Mesendoderm (in vitro differentiated cells): ENCODE measurements around the gene CAMK4.

Experiments
- DNase-seq: peaks from one replicate; pipeline ENCODE4 v3.0.0; 2013
- H2AK5ac ChIP-seq: 2 replicates; pipeline ENCODE4 v1.6.1; 2013; ENCODE audit warnings: low read length, inconsistent platforms
- H2BK120ac ChIP-seq: 2 replicates; pipeline ENCODE4 v1.6.1; 2013; ENCODE audit warnings: low read depth, mild to moderate bottlenecking, low read length, moderate library complexity, mixed read lengths
- H2BK15ac ChIP-seq: replicated peaks from 2 replicates; pipeline ENCODE4 v1.6.1; 2013; ENCODE audit warnings: low read depth, mild to moderate bottlenecking, moderate library complexity
- H2BK5ac ChIP-seq: 2 replicates; pipeline ENCODE4 v1.6.1; 2013; ENCODE audit warnings: low read length, inconsistent platforms
- H3K18ac ChIP-seq: 2 replicates; pipeline ENCODE4 v1.6.1; 2013; ENCODE audit warnings: mild to moderate bottlenecking, low read length, mixed read lengths
- H3K23ac ChIP-seq: one replicate; pipeline ENCODE4 v1.6.1; 2013; ENCODE audit warnings: low read length
- H3K27ac ChIP-seq: 2 replicates; pipeline ENCODE4 v1.5.1; 2013; ENCODE audit warnings: low read depth, mild to moderate bottlenecking, inconsistent platforms, low read length, moderate library complexity
- H3K27me3 ChIP-seq: 2 replicates; pipeline ENCODE4 v1.6.1; 2013; ENCODE audit warnings: low read length, control low read depth, mild to moderate bottlenecking, inconsistent platforms; ENCODE audit not compliant: insufficient read depth, poor library complexity
- H3K36me3 ChIP-seq: 2 replicates; pipeline ENCODE4 v1.6.1; 2013; ENCODE audit warnings: low read length, inconsistent platforms; ENCODE audit not compliant: control insufficient read depth, insufficient read depth
- H3K4ac ChIP-seq: one replicate; pipeline ENCODE4 v1.6.1; 2013; ENCODE audit warnings: low read depth, mild to moderate bottlenecking, low read length, moderate library complexity
- H3K4me1 ChIP-seq: 2 replicates; pipeline ENCODE4 v1.6.1; 2013; ENCODE audit warnings: low read depth, low read length, inconsistent platforms; ENCODE audit not compliant: control insufficient read depth
- H3K4me2 ChIP-seq: 2 replicates; pipeline ENCODE4 v1.6.1; 2013; ENCODE audit warnings: low read length
- H3K4me3 ChIP-seq: 2 replicates; pipeline ENCODE4 v1.5.1; 2013; ENCODE audit warnings: mild to moderate bottlenecking, low read length
- H3K56ac ChIP-seq: one replicate; pipeline ENCODE4 v1.6.1; 2013; ENCODE audit warnings: low read length
- H3K79me1 ChIP-seq: 2 replicates; pipeline ENCODE4 v1.6.1; 2013; ENCODE audit warnings: low read length, inconsistent platforms
- H3K79me2 ChIP-seq: 2 replicates; pipeline ENCODE4 v1.6.1; 2013; ENCODE audit warnings: mild to moderate bottlenecking, low read length; ENCODE audit not compliant: control insufficient read depth, insufficient read depth
- H3K9ac ChIP-seq: 2 replicates; pipeline ENCODE4 v1.6.1; 2013; ENCODE audit warnings: low read length, inconsistent platforms
- H4K5ac ChIP-seq: one replicate; pipeline ENCODE4 v1.6.1; 2013; ENCODE audit warnings: low read length
- H4K8ac ChIP-seq: one replicate; pipeline ENCODE4 v1.6.1; 2013; ENCODE audit warnings: low read depth, mild to moderate bottlenecking, control low read depth, low read length, moderate library complexity
- WGBS: extraction: QIAGEN DNeasy Blood & Tissue Kit; methylation state at CpG from one replicate; pipeline ENCODE4 v1.1.7; 2013; ENCODE audit warnings: low lambda C conversion rate, missing lambda C conversion rate; ENCODE audit not compliant: insufficient coverage; ENCODE audit errors: extremely low coverage; 5-methylcytosine and 5-hydroxymethylcytosine counted together

CAMK4 gene

DNA sequence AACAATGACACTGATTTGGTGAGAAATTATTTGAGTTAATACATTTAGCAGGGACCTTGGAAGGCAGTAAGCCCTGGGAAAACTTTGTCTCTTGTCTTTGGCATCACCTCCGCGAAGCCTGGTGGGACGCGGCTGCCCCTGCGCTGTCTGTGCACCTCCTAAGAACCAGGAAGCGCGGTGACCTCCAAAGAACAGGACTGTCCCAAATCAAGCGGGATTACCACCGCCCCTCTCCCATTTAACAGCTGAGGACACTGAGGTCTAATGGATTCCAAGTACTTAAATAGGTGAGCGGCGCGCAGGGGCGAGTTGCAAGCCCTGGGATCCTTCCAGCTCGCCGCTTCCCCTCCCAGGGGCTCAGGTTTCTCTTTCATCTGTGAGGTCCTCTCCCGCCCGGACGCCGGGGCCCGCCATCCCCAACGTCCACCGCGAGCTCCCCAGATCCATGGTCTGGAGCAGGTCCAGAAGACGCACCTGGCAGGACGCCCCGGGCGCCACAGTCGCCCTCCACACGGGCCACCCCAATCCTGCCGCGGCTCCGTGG is 287.7 kb downstream of the CAMK4 start:
- Histone ChIP-seq H3K9ac (peak overlapping the region; percentile 81), H3K79me1 (no peaks in the 10 kb centered on the region), H3K27me3 (no peaks in the 10 kb centered on the region), H3K18ac (peak overlapping the region; percentile 89), H2BK5ac (peak overlapping the region; percentile 94), H3K4me2 (peak overlapping the region; percentile 56), H2BK120ac (no peak overlapping the region), H3K4me3 (peak overlapping the region; percentile 86), H3K36me3 (no peaks in the 10 kb centered on the region), H3K4me1 (peaks cover 4% of the 10 kb centered on the region), H3K27ac (peak overlapping the region; percentile 88), H4K5ac (no peak overlapping the region), H2BK15ac (no peak overlapping the region), H2AK5ac (no peak overlapping the region), H3K23ac (peak overlapping the region; percentile 11), H4K8ac (no peak overlapping the region), H3K4ac (peak overlapping the region; percentile 73), H3K56ac (peak overlapping the region; percentile 99), H3K79me2 (peaks cover 40% of the 10 kb centered on the region)
- peak; percentile 69 for DNase-seq
- WGBS: no CpG with 5 or more reads among the region's 32 CpGs

- WGBS: no CpG with 5 or more reads among the region's 41 CpGs
- H2BK15ac ChIP-seq: no peak within 1 kb of the TSS
These were observed 288.4 kb downstream of the CAMK4 start, which contains the start of gene STARD4 for GRCh38 chr5:111512375-111513130. Gene STARD4, minus strand, starts transcription at chr5:111512535. Its CDS starts 5,102 bp downstream, at chr5:111507433.

GRCh38 chr5:111513131-111513520 is 288.9 kb downstream of the CAMK4 start:
- no peak for DNase-seq
- H3K79me2 ChIP-seq: peaks cover 32% of the 10 kb centered on the region
- peaks cover 4% of the 10 kb centered on the region for H3K4me1 ChIP-seq
- peak overlapping the region; percentile 71 for H3K4ac ChIP-seq
- peak overlapping the region; percentile 71 for H3K4me2 ChIP-seq
- peak overlapping the region; percentile 72 for H3K23ac ChIP-seq
- H3K36me3 ChIP-seq: no peaks in the 10 kb centered on the region
- no peak overlapping the region for H4K5ac ChIP-seq
- peak overlapping the region; percentile 15 for H2BK5ac ChIP-seq
- no peaks in the 10 kb centered on the region for H3K79me1 ChIP-seq
- no peaks in the 10 kb centered on the region for H3K27me3 ChIP-seq
- H2BK15ac ChIP-seq: no peak overlapping the region
- peak overlapping the region; percentile 81 for H3K56ac ChIP-seq
- H4K8ac ChIP-seq: no peak overlapping the region
- no peak overlapping the region for H2AK5ac ChIP-seq
- no peak overlapping the region for H3K4me3 ChIP-seq
- 100% methylated on average over 1 of the region's 6 CpGs for WGBS
- peak overlapping the region; percentile 80 for H3K27ac ChIP-seq
- H2BK120ac ChIP-seq: no peak overlapping the region
- H3K18ac ChIP-seq: peak overlapping the region; percentile 94
- H3K9ac ChIP-seq: peak overlapping the region; percentile 65

More at GRCh38 chr5:111512375-111513130, 288.4 kb downstream of the CAMK4 start, which contains the start of gene STARD4:
- H2AK5ac ChIP-seq: no peak within 1 kb of the TSS
- peak within 1 kb of the TSS; percentile 73 for H3K4ac ChIP-seq
- H3K4me1 ChIP-seq: peaks cover 4% of the 10 kb centered on the region
- H3K23ac ChIP-seq: peak within 1 kb of the TSS; percentile 72
- peak; percentile 98 for DNase-seq
- H3K4me2 ChIP-seq: peak within 1 kb of the TSS; percentile 71
- H3K27me3 ChIP-seq: no peaks in the 10 kb centered on the region
- H3K56ac ChIP-seq: peak within 1 kb of the TSS; percentile 99
- H2BK120ac ChIP-seq: no peak within 1 kb of the TSS
- H3K27ac ChIP-seq: peak within 1 kb of the TSS; percentile 88
- no peaks in the 10 kb centered on the region for H3K79me1 ChIP-seq
- peaks cover 36% of the 10 kb centered on the region for H3K79me2 ChIP-seq
- peak within 1 kb of the TSS; percentile 94 for H3K18ac ChIP-seq
- H2BK5ac ChIP-seq: peak within 1 kb of the TSS; percentile 94
- H3K4me3 ChIP-seq: peak within 1 kb of the TSS; percentile 86
- H3K9ac ChIP-seq: peak within 1 kb of the TSS; percentile 81
- no peak within 1 kb of the TSS for H4K5ac ChIP-seq
- no peak within 1 kb of the TSS for H4K8ac ChIP-seq
- H3K36me3 ChIP-seq: no peaks in the 10 kb centered on the region

GRCh38 chr5:111514087-111514486 is 289.9 kb downstream of the CAMK4 start:
- Histone ChIP-seq H2BK120ac (no peak overlapping the region), H3K4me1 (peaks cover 4% of the 10 kb centered on the region), H3K4me2 (no peak overlapping the region), H4K5ac (no peak overlapping the region), H3K56ac (no peak overlapping the region), H2BK15ac (no peak overlapping the region), H3K79me1 (no peaks in the 10 kb centered on the region), H3K79me2 (peaks cover 25% of the 10 kb centered on the region), H3K9ac (no peak overlapping the region), H3K4me3 (no peak overlapping the region), H3K18ac (no peak overlapping the region), H3K27ac (no peak overlapping the region), H3K4ac (no peak overlapping the region), H3K23ac (no peak overlapping the region), H2AK5ac (no peak overlapping the region), H3K36me3 (no peaks in the 10 kb centered on the region), H4K8ac (peak overlapping the region; percentile 65), H3K27me3 (no peaks in the 10 kb centered on the region), H2BK5ac (no peak overlapping the region)
- no CpG with 5 or more reads among the region's 3 CpGs for WGBS
- DNase-seq: no peak

DNA sequence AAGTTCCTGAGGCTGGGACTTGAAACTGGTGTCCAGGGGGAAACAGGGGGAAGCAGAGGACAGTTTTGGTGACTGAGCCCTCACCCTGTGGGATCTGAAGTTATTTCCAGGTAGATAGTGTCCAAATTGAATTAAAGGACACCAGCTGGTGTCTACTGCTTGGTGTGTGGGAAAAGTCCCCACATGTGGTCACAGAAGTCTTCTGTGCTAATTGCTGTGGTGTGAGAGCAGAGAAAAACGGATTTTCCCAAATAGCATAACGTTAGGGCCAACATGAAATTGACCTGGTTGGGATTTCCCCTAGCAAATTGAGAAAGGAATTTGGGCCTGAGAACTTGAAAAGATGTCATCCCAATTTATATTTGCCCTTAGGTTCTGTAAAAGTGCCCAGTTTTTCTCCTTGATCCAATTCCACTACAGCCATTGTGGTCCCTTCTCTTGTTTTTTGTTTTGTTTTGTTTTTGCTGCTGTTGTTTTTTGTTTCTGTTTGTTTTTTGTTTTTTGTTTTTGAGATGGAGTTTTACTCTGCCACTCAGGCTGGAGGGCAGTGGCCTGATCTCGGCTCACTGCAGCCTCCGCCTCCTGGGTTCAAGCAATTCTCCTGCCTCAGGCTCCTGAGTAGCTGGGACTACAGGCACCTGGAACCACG is 293.8 kb downstream of the CAMK4 start:
- no CpG with 5 or more reads among the region's 5 CpGs for WGBS
- Histone ChIP-seq H3K79me2 (no peaks in the 10 kb centered on the region), H2BK120ac (no peak overlapping the region), H3K27me3 (no peaks in the 10 kb centered on the region), H3K4me3 (no peak overlapping the region), H3K4ac (no peak overlapping the region), H4K5ac (no peak overlapping the region), H4K8ac (no peak overlapping the region), H3K27ac (no peak overlapping the region), H3K56ac (no peak overlapping the region), H2BK15ac (no peak overlapping the region), H3K23ac (no peak overlapping the region), H3K9ac (no peak overlapping the region), H2BK5ac (no peak overlapping the region), H3K36me3 (no peaks in the 10 kb centered on the region), H2AK5ac (no peak overlapping the region), H3K79me1 (no peaks in the 10 kb centered on the region), H3K4me1 (peaks cover 2% of the 10 kb centered on the region), H3K4me2 (no peak overlapping the region), H3K18ac (no peak overlapping the region)
- DNase-seq: no peak
